Psoas muscle (tissue), 8 donors: Measurements from ENCODE around the gene ELF3. TPM values are rescaled to one million over a fixed set of nuclear protein-coding genes. Genes with fewer than 3 reads are reported as not detected.
A peak's percentile ranks its signal among the peaks of the same experiment; 100 is the strongest.

ENCODE experiments used
- ATAC-seq, 4 donors: fragments of 200-7000 bp; cut with Tn5 transposase; one replicate each; pipeline ENCODE4 v1.9.1; 2020; ENCODE audit warnings: moderate library complexity in 3 of 4, mild to moderate bottlenecking in 2 of 4
- DNase-seq, 2 donors: peaks; one replicate each; pipeline ENCODE4 v3.0.0-alpha.2; 2020
- H3K27ac ChIP-seq: fragments of 200-600 bp; one replicate; pipeline ENCODE4 v1.8.0; 2022
- H3K27me3 ChIP-seq, 3 donors: fragments of 200-600 bp in 1 of 3; one replicate each; pipeline versions ENCODE4 v1.6.1 to v1.8.0; 2013 to 2022; ENCODE audit warnings: low read length in 2 of 3, mild to moderate bottlenecking in 2 of 3, moderate library complexity in 1 of 3; ENCODE audit not compliant: insufficient read depth in 3 of 3
- H3K36me3 ChIP-seq, 2 donors: fragments of 200-600 bp in 1 of 2; one replicate each; pipeline versions ENCODE4 v1.6.1 to v1.8.0; 2013 to 2022; ENCODE audit warnings: low read depth in 1 of 2, mild to moderate bottlenecking in 1 of 2, moderate library complexity in 1 of 2; ENCODE audit not compliant: insufficient read depth in 1 of 2
- H3K4me1 ChIP-seq: fragments of 200-600 bp; one replicate; pipeline ENCODE4 v1.8.0; 2022
- H3K4me3 ChIP-seq: fragments of 200-600 bp; one replicate; pipeline ENCODE4 v1.8.0; 2022; ENCODE audit warnings: mild to moderate bottlenecking
- H3K9me3 ChIP-seq: fragments of 200-600 bp; one replicate; pipeline ENCODE4 v1.8.0; 2022
- WGBS, 3 donors: extraction: QIAGEN DNeasy Blood & Tissue Kit; methylation state at CpG; one replicate each; pipeline versions ENCODE4 v1.1.6 to v1.1.7; 2013; 5-methylcytosine and 5-hydroxymethylcytosine counted together
- intact Hi-C, 2 donors: fragments of 100-400 bp; cut with DNase I; formaldehyde crosslinking; loops; one replicate each; pipeline versions ENCODE4 v1.11.0 to v1.14.2; 2022
- polyA plus RNA-seq, 3 donors: library from polyadenylated mRNA; stranded (reverse); fragments of 200-250 nt; gene quantifications; one replicate each; pipeline ENCODE4 v1.2.3, GENCODE V29; 2013
- total RNA-seq, 4 donors: library from RNA; stranded (reverse); fragmentation: NEBNext Ultra II Directional in 2 of 4; extraction: Animal tissue kit (Norgen Biotek cat#: 25700) in 2 of 4; gene quantifications; one replicate each; pipeline versions ENCODE4 v1.2.1 to v1.2.4, GENCODE V29; 2021 to 2023
- TF ChIP-seq, protein P1 (sequence below): fragments of 200-600 bp; IDR thresholded peaks from one replicate; pipeline ENCODE4 v1.8.0; 2022; ENCODE audit warnings: antibody characterized with exemption
- donor health status: healthy with polysubstance abuse.
- donor health status: DM: no; HTN: no; CAD: no; lungs with moderate emphysema.
- donor health status: Bipolar disorder and iron deficiency.
- donor health status: healthy.
- donor health status: DM: yes; HTN: yes; CAD: no.
- donor health status: DM: no; HTN: no; CAD: no.
- donor health status: DM: no; HTN: no; CAD: no.
- donor health status: DM: yes; HTN: yes; CAD: no.

Gene ELF3
- total and polyA plus RNA-seq, 7 donors: 0.21 to 1.4 (median 0.42) TPM

DNA sequence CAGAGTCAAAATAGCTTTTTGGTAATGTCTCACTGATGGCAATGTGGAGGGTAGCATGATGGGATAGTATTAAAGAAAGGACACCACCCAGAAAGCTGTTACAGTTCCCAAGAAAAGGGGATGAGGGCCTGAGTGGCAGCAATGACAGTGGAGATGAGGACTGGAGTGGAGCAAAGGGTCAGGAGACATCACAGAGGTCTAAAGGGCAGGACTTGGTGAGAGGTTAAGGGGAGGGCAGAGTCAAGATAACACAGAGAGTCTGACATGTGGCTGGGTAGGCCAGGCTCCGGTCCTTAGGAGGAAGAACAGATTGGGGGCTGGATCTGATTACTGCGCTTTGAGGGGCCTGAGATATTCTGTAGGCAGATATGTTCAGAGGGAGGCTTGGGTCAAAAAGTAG lies 19.3 kb downstream of the ELF3 start:
- WGBS, 3 donors: 81 to 93% (median 86%) methylated on average over 2 of the region's 2 CpGs
- TF ChIP-seq, protein P1, sequence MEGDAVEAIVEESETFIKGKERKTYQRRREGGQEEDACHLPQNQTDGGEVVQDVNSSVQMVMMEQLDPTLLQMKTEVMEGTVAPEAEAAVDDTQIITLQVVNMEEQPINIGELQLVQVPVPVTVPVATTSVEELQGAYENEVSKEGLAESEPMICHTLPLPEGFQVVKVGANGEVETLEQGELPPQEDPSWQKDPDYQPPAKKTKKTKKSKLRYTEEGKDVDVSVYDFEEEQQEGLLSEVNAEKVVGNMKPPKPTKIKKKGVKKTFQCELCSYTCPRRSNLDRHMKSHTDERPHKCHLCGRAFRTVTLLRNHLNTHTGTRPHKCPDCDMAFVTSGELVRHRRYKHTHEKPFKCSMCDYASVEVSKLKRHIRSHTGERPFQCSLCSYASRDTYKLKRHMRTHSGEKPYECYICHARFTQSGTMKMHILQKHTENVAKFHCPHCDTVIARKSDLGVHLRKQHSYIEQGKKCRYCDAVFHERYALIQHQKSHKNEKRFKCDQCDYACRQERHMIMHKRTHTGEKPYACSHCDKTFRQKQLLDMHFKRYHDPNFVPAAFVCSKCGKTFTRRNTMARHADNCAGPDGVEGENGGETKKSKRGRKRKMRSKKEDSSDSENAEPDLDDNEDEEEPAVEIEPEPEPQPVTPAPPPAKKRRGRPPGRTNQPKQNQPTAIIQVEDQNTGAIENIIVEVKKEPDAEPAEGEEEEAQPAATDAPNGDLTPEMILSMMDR: no peak

DNA sequence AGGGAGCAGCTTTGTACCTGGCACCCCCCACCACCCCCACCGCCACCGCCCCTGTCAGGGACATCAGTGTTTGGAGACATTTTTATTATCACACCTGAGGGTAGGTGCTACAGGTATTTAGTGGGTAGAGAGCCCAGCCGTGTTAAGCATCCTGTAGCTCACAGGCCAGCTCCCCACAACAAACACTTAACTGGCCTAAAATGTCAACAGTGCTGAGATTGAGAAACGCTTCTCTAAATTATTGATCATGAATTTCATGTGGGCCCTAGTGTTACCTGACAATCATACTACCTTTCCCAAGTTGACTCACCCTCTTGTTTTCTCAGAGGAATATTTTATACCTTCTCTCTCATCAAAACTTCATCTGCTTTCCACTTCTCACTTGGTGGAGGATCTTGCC lies 21.4 kb downstream of the ELF3 start:
- intact Hi-C loops: no loop called here

More for the DNA sequence above, 19.3 kb downstream of the ELF3 start:
- ATAC-seq: no peak
- Histone ChIP-seq H3K9me3 (no peaks in the 10 kb centered on the region), H3K27me3 (no peaks in the 10 kb centered on the region), H3K36me3 (no peaks in the 10 kb centered on the region), H3K4me3 (no peak overlapping the region), H3K4me1 (no peaks in the 10 kb centered on the region), H3K27ac (no peak overlapping the region)
- intact Hi-C loops: no loop called here
- DNase-seq: no peak

DNA sequence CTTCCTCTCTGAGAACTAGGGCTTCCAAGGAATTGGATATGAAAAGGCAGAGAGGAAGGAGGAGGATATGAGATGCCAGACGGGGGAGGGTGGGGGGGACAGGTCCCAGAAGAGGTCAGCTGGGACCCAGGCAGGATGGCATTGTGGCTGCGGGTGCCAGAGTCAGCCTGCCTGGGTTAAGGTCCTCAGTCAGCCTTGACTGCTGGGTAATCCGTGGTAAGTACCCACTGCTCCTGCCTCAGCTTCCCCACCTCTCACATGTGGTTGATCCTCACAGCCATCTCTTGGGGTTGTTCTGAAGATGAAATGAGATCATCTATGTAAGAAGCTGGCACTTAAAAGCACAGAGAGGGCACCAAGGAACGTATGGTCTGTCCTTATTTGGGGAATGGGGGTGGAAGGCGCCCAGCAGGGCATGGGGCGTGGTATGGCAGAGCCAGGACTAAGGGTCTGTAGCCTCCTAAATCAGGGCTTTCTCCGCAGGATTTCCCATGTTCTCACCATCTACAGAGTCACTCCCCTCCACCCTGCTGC lies 23.8 kb downstream of the ELF3 start:
- DNase-seq (no peak), ATAC-seq (no peak)
- 73 to 81% (median 78%) methylated on average over 6 to 7 of the region's 7 CpGs for WGBS, 3 donors
- no peak overlapping the region for H3K4me3 ChIP-seq
- intact Hi-C loops: no loop called here
- TF ChIP-seq, protein P1: no peak
- no peaks in the 10 kb centered on the region for H3K36me3 ChIP-seq
- H3K9me3 ChIP-seq: no peaks in the 10 kb centered on the region
- H3K27me3 ChIP-seq: no peaks in the 10 kb centered on the region
- H3K4me1 ChIP-seq: no peaks in the 10 kb centered on the region
- H3K27ac ChIP-seq: no peak overlapping the region

More for the DNA sequence above, 21.4 kb downstream of the ELF3 start:
- WGBS, 3 donors: 76 to 84% (median 80%) methylated on average over 4 of the region's 4 CpGs
- DNase-seq (no peak), ATAC-seq (no peak)
- no peaks in the 10 kb centered on the region for H3K27me3 ChIP-seq
- TF ChIP-seq, protein P1: no peak
- H3K9me3 ChIP-seq: no peaks in the 10 kb centered on the region
- H3K4me1 ChIP-seq: no peaks in the 10 kb centered on the region
- H3K36me3 ChIP-seq: no peaks in the 10 kb centered on the region
- no peak overlapping the region for H3K4me3 ChIP-seq
- H3K27ac ChIP-seq: no peak overlapping the region

DNA sequence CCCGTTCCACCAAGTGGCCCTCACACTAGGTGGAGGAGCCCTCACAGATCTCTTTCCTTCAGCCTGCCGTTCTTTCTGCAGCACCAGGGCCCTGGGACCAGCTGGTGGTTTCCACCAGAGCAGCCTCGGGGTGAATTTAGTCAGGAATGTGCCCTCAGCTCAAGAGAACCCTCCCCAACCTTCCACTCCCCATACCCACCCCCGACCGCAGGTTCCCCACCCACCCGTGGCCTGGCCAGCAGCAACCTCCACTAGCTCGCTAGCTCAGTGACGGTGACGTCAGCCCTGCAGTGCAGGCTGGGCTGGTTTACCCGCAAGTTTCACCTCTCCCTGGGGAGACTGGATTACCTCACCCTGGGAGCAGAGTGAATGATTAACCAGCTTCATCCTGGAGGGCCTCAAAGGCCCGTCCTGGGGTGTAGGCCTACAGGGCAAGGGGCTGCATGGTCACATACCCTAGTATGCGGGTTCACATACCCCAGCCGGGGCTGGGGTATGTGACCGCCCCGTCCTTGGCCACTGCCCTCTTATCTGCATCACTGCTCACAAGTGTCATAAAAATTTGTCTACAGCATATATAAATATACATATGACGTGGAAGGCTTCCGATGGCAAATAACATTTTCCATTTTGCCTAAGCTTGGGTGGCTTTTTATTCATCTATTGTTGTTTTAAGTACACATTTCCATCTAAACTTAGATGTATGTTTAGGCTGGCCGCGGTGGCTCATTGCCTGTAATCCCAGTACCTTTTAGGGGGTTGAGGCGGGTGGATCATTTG lies 24.5 kb downstream of the ELF3 start:
- Histone ChIP-seq H3K4me1 (no peaks in the 10 kb centered on the region), H3K27ac (no peak overlapping the region)
- peak; percentile 52 to 76 (median 60) for ATAC-seq

More for the DNA sequence above, 24.5 kb downstream of the ELF3 start:
- Histone ChIP-seq H3K27me3 (no peaks in the 10 kb centered on the region), H3K36me3 (no peaks in the 10 kb centered on the region), H3K4me3 (no peak overlapping the region), H3K9me3 (no peaks in the 10 kb centered on the region)
- intact Hi-C loops: no loop called here
- WGBS, 3 donors: 57 to 60% (median 58%) methylated on average over 20 of the region's 20 CpGs
- peak; percentile 72 to 84 for DNase-seq
- TF ChIP-seq, protein P1: no peak
